SK-N-DZ (cell line): ENCODE results near the gene NRG2.
A peak's percentile ranks its signal among the peaks of the same experiment; 100 is the strongest.

Source experiments
- DNase-seq: peaks from one replicate; pipeline ENCODE4 v3.0.0-alpha.2; 2015; ENCODE audit warnings: low spot score

NRG2 gene

GRCh38 chr5:140041099-140041491 is 2.0 kb downstream of the NRG2 start:
- DNase-seq, result no peak

- DNase-seq, result no peak
Measured at GRCh38 chr5:140040358-140040757, 2.7 kb downstream of the NRG2 start.

- DNase-seq, result no peak
Measured at GRCh38 chr5:140039561-140039960, 3.5 kb downstream of the NRG2 start.

DNA sequence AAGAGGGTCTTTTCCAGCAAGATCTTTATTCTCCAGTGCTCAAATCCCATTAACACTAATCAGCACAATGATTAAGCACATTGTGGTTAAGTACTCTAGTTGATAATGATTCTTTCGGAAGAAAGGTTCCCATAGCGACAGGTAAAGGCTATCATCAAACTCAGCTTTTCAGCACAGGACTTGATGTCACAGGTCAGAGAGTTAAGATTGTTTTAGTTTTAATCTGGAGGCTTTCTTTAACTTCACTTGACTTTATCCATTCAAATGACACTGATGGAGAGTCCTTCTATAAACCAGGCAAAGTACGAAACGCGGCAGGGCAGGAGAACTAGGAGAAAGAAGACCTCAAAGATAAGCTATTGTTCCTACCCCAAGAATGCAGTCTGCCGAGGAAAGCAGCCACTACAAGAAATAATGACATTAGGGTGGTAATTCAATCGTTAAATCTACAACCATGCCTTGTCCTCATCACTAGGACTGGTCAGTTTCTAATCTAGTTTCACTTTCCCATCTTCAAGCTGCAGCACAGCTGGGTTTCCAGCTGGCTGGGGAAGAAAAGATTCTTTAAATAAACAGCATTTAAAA is 4.6 kb downstream of the NRG2 start:
- peak; percentile 28 for DNase-seq

GRCh38 chr5:140037012-140037411 is 6.1 kb downstream of the NRG2 start:
- DNase-seq, result no peak

DNA sequence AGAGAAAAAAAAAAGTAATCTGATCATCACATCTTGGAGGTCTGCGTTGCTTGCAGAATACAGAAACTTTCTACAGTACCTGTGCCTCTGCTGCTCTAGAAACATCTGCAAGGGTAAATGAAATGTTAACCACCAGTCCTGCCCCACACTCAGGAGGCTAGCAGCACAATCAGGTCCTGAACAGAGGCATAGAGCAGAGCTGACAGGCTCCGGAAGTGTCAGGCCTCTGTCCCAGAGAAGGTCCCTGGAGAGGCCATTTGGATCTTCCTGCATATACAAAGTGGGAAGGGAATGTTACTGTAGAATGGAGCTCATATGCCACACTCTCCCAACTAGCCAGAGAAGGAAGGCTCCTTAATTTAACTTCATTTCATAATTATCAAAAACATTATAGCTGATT is 7.2 kb downstream of the NRG2 start:
- no peak for DNase-seq

- no peak for DNase-seq
Measured at GRCh38 chr5:140033037-140033760, 9.9 kb downstream of the NRG2 start.

DNA sequence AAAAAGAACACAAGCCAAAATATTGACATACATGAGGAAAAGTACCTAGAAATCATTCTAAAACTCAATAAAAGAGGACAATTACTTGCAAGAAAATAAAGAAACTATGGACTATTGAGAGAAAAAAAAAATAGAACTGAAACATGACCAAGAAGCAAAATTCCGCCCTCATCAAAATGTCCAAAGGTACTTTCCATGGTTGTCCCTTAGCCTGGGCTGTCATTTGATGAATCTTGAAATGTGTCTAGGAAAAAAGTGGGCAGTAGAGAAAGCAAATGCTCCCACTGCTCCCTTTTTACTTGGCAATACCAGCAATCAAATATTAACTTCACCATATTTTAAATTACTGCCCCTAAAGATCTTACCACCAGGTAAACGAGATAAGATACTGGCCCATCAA is 10.8 kb downstream of the NRG2 start:
- no peak for DNase-seq

DNA sequence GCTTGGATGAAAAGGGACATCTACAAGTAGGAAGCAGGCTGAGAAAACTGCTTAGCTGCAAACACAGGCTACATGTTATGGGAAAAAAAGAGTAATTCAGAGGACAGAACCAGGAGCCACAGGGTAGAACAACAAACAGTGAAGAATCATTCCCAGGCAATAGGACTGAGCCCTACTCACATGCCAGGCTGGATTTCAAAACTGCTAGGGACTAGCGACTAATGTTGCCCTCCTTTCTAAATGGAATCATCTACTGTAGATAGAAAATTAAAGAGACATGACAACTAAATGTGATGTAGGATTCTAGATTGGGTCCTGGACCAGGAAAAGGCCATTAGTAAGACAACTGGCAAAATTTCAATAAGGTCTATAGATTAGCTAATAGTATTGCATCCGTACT is 15.3 kb downstream of the NRG2 start:
- no peak for DNase-seq

GRCh38 chr5:140025736-140026135 is 17.4 kb downstream of the NRG2 start:
- DNase-seq, result no peak

DNA sequence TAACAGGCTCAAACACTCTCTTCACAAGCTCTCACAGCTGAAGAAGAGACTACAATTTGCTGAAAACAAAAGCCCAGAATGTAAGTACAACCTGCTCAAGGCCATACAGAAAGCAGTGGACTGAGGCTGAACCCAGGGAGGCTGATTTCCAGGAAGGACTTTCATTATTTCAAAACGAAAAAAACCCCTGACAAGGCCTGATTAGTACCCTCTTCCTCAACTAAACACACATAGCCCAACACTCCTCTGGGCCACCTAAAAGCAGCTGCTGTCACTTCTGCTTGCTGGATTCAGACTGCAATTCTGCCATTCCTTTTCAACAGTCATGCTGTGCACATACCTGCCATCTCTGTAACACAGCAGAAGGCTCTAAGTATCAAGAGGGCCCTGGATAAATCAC is 18.2 kb downstream of the NRG2 start:
- no peak for DNase-seq

- no peak for DNase-seq
Measured at GRCh38 chr5:140023611-140024191, 19.4 kb downstream of the NRG2 start.

DNA sequence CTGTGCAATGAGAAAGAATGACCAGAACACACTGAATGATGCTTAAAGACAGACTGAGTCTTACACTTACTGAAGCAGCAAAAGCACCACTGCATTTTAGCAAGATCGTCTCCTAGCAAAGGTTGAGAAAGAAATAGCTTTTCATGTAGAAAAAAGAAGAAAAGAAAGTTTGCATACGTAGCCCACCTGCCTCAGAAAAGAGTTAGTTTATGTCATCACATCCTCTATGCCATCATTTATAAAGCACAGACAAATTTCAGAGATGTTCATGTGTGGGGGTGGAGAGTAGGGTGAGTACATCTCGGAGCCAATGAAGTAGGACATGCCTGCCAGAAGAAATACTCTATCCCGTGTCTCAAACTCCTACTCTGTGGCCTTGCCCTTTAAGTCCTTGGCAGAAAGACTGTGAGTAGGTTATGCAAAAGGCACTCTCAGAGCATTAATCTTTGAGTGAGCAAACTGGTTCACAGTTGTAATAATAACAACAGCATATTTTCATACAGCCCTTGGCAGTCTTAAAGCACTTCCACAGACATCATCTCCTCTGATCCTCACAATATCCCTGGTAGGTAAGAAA is 22.4 kb downstream of the NRG2 start:
- DNase-seq, result no peak

DNA sequence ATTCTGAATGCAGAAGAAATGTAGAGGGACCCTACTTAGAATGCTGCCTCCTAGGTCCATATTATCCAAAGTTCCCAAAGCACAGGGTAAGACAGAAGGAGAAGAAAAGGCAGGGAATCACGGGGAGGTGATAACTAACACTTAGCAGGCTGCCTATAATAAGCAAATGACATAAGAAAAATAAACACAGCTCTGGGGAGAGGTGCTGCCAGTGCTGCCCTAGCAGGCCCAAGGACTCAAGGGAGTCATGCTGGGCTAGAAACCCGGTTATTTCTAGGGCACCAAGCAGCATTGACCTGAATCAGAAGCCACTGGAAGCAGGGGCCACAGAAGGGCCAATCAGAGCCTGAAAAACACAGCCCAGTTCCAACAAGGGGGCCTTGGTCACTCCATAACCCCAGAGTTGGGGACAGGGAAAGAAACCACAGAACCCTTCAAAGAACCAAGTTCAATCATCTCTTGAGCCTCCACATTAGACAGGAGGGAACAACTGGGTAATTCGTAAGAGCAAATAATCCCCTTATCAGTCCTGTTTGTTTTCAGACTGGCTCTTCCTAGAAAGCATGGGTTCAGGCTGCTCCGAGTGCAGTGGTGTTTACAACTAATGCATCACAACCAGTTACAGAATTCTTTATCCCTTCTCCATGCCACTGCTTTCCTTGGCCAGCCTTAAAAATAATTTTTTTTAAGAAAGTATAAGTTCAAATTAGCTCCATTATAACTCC is 24.0 kb downstream of the NRG2 start:
- no peak for DNase-seq

- DNase-seq, result no peak
Measured at GRCh38 chr5:140018517-140018916, 24.6 kb downstream of the NRG2 start.

DNA sequence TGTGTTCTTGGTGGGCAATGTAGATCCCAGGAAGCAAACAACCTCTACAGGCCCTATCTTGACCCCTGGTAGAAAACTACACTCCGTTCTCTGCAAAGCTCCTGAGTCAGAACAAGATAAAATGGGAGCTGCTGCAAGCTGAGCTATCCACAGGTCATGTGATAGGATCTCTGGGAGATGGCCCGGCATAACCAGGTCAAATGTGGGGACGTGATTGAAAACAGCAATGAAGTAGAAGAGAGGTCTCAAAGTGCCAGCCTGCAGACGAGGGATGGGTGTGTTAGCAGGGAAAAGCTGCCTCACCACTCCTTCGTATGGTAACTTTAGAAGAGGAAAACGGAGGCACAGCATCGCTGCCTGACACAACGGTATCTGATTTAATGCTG is 25.0 kb downstream of the NRG2 start:
- DNase-seq, result no peak

DNA sequence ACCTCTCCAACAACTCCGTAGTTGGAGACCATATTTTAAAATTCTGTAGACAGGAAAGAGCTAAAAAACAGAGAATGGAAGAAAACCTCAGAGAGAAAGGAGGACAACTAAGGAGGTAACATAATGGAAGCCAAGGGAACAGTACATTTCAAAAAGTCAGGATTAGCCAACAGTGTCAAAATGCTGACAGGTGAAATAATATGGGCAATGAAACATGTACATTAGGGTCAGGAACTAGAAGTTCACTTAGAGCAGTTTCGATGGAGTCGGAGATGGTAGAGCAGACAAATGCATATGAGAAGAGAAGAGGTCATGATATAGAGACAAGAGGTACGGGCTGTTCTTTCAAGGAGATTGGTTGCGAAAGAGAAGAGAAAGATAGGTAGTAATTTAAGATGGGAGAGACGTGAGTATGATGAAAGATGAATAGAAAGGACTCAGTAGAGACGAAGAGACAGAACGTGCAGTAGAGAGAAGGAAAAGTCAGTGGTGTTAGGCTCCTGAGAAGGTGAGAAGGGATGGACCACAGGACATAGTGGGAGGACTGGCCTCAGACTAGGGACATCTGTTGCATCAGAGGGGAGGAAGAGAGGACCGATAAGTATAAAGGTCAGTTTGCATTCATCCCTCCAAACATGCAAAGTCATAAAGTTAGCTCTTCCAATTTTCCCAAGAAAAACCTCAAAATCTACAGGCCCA is 25.6 kb downstream of the NRG2 start:
- DNase-seq, result no peak

DNA sequence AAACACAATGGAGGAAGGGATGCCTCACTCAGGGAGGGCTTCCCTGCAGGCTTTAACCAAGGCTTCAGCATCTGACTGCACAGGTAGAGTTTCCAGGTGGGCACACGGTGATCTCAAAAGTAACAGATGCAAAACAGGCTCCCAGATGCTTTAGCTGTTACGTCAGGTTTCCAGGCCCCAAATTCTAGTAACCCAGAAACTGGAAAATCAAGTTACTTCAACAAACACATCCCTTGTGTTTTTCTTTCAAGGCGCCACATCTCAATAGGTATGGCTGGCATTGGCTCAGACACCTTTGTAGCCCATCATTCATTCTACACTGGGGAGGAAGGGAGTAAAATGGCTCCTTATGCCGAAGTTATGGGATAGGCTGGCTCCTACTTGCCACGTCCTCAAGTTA is 27.4 kb downstream of the NRG2 start:
- DNase-seq, result no peak

DNA sequence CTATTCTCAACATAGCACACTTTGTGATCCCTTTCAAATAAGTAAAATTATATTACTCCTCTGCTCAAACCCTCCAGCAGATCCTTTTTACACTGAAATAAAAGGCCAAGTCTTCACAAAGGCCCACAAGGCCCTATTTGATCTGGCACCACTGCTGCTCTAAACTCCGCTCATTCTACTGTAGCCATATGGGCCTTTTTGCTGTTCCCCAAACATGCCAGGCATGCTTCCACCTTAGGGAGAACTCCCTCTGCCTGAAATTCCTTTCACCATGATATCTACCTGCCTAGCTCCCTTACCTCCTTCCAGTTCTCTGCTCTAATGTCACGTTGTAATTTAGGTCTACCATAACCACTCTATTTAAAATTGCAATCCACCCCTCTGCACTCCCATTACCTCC is 28.3 kb downstream of the NRG2 start:
- DNase-seq, result no peak

DNA sequence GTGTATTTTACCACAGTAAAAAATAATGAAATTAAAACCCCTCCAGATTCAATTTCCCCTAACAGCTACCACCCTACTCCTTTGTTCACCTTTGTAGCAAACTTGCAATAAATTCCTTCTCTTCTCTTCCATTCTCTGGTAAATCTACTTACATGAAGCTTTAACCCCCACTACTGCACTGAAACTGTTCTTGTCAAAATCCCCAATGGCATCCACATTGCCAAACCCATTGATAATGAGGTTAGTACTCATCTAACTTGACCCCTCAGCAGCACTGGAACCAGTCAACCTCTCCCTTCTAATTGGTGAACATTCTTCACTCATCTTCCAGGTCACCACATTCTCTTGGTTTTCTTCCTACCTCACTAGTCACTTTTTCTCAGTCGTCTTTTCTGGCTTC is 29.6 kb downstream of the NRG2 start:
- no peak for DNase-seq

DNA sequence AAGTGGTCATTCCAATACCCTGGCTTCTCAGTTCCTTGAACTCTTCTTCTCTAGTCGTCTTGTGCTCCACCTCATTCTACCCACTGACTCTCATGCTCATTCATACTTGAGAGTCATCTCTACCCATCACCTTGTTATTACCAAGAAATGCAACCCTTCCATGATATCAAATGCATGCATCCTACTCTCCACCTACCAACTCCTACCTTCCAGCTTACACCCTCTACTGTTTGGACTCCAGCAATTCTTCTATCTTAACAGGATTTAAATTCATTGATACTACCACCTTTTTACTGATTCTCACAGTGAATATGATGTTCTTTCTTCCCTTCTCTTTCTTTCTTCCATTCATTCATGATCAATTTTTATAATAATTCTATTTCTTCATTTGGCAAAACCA is 30.7 kb downstream of the NRG2 start:
- DNase-seq, result no peak

- no peak for DNase-seq
Measured at GRCh38 chr5:140011297-140011802, 31.7 kb downstream of the NRG2 start.
